Hepatic stellate cell (primary cell): ENCODE measurements around the gene UCN3.

Experiments
- DNase-seq: peaks from one replicate; pipeline ENCODE4 v3.0.0; 2011; ENCODE audit warnings: low spot score

Gene UCN3, protein sequence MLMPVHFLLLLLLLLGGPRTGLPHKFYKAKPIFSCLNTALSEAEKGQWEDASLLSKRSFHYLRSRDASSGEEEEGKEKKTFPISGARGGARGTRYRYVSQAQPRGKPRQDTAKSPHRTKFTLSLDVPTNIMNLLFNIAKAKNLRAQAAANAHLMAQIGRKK

DNA sequence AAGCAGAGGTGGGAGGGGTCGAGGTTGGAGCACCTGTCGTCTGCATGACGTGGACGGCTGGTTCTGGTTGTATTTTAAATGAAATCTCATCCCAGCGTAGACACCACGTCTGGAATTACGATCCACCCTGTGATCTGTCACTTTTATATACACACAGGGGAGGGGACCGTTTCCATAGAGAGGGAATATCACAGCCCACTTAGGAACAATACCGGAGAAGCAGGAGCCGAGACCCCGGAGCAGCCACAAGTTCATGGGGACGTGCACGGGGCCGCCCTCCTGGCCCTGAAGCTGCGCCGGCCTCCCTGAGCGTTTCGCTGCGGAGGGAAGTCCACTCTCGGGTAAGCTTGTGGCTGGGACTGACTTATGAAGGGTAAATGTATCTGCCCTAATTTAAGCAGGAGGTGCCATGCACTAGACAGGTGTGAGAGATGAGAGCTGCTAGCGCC lies at the start of gene UCN3:
Gene UCN3 (plus strand): TSS at position 77 of the 449 bp plus-strand sequence. CDS start 8,755 bp downstream, outside the sequence.
- DNase-seq, result no peak

- DNase-seq, result peak; percentile 75
Observed at GRCh38 chr10:5317547-5318107, 47.1 kb upstream of the UCN3 start.

GRCh38 chr10:5318148-5318547 lies 46.6 kb upstream of the UCN3 start:
- no peak for DNase-seq

DNA sequence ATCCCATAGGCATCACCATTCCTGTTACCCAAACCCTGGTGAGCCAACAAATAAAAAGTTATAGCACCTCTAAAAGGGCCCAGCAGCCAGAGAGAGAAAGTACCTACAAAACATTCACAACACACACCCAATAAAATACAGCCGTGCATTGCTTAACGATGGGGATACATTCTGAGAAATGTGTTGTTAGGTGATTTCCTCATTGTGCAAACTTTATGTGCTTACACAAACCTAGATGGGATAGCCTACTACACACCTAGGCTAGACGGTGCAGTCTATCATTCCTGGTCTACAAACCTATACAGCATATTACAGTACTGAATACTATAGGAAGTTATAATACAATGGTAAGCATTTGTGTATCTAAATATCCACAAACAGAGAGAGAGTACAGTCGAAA lies 44.9 kb upstream of the UCN3 start:
- no peak for DNase-seq

- no peak for DNase-seq
Observed at GRCh38 chr10:5321273-5321672, 43.5 kb upstream of the UCN3 start.

- DNase-seq, result no peak
Observed at GRCh38 chr10:5323446-5323845, 41.3 kb upstream of the UCN3 start.

DNA sequence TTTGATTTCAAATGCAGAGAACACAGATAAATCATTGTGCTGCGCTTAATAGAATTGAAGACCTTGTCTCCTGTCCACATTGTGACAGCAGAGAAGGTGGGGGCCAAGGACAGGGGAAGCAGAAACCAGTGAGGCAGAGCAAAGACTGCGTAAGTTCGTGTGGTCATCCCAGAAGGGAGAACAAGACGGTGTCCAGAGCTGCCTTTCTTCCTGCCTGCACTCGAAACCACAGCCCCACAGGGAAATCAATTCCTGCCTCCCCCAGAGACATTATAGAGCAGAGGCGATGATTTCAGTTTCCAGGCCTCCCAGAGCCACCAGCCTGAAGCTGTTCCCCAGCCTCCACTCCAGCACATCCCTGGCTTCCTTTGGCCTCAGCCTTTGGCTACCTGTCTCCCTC lies 39.7 kb upstream of the UCN3 start:
- DNase-seq, result no peak

GRCh38 chr10:5334196-5334880 lies 30.4 kb upstream of the UCN3 start:
- no peak for DNase-seq

- DNase-seq, result no peak
Observed at GRCh38 chr10:5338010-5338409, 26.8 kb upstream of the UCN3 start.

GRCh38 chr10:5343092-5343491 lies 21.7 kb upstream of the UCN3 start:
- no peak for DNase-seq

DNA sequence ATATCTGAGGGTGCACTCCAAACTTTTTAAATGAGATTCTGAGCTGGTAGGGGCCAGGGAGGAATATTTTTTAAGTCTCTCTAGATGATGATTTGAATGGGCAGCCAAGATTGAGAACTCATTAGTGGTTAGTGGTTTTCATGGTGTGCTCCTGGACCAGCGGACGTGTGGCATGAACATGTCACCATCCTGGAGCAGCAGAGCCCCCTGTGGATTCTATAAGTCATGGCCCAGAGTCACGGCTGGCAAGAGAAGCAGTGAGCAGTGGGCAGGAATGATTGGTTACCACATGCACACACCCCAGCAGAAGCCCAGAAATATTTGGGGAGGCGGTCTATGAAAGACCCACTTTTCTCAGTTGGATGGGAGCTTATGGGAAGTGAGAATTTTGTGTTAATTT lies 21.2 kb upstream of the UCN3 start:
- no peak for DNase-seq

DNA sequence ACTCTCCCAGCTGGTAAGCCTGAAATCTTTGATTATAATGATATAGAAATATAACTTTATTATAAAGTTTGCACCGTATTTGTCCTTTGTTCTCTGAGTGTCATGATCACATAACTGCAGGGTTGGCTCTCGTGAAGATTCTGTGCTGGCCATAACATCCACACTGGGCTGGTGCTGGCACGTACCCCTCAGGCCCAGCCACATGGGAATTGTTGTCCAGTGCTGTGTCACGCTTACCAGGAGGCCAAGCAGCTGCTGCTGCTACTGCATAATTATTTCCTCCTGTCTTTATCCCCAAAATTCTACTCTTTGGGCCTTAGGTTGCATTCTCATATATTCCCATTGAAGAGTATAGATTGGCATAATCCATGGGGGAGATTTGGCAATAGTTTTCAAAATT lies 20.8 kb upstream of the UCN3 start:
- DNase-seq, result no peak

DNA sequence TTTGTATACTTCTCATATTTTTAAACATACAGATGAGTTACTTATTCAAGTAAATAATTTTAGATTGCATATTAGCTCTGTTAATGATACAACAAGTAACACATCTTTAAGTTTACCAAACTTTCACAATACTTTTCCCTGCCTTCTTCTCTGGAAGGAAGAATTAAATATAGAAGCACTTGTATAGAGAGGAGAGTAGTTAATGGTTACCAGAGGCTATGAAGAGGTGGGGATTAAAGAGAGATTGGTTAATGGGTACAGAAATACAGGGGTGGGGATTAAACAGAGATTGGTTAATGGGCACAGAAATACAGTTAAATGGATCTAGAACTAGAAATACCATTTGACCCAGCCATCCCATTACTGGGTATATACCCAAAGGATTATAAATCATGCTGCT lies 20.0 kb upstream of the UCN3 start:
- no peak for DNase-seq

GRCh38 chr10:5346881-5347280 lies 17.9 kb upstream of the UCN3 start:
- DNase-seq, result no peak

GRCh38 chr10:5349362-5349761 lies 15.4 kb upstream of the UCN3 start:
- no peak for DNase-seq

GRCh38 chr10:5354068-5354467 lies 10.7 kb upstream of the UCN3 start:
- no peak for DNase-seq

DNA sequence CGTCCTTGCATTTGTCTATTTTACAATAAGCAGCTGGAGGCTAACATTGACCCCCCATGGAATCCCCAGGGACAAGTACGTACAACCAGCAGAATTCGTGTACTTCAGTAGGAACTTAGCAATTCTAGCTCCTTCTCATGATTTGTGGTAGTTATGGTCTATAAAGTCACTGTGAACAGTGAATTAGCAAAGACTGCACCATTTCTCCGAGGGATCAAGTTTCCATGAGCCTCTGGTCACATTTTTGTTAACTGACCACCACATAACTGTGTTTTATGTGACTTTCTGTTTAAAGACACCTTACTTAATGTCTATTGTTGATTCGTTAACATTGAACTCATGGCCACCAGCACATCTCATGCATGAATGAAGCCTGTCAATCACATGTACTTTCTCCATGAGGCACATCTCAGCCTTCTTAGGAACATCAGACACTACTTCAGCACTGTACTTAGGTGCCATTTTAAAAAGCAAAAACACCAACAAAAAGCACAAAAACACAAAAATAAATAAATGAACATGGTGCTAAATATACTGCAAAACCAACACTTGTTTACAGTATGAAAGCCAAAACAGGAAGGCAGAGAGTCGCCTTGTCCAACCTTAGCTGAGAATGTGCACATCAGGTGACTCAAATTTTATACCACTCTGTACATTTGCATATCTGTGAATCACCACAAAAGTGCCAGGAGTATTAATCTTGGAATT lies 9.0 kb upstream of the UCN3 start:
- DNase-seq, result no peak

DNA sequence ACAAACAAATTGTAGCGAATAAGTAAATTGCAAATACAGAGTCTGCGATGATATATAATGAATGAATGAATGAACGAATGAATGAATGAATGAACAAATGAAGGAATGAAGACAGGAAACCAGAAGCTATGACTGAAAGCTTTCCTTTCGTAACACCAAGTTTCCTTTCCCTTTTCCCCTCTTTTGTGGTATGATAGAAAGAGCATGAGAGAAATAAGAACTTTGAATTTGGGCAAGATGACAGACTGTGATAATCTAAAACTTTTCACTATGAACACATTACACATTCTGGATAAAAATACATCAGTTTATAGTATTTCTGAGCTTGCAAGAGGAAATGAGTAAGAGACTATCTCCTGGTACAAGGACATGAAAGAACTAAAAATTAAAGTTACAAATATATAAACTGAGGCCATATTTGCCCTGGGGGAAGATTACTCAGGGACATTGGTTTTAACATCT lies 8.4 kb upstream of the UCN3 start:
- no peak for DNase-seq

GRCh38 chr10:5360318-5360915 lies 4.3 kb upstream of the UCN3 start:
- no peak for DNase-seq

- DNase-seq, result no peak
Observed at GRCh38 chr10:5361966-5362365, 2.8 kb upstream of the UCN3 start.

DNA sequence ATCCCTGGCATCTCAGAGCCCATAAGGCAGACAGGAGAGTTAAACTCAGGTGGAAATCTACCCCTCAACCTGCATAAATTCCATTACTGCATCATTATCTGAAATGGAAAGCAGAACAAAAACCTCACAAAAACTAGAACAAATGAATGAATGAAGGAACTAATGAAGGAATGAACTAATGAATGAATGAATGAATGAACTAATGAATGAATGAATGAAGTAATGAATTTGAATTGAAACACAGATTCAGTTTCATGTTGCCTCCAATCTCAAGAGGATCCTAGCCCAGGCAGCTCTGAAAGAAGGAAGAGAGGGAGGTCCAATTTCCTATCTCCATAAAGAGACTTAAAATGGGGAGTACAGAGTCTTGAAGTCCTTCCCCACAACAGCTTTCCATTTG lies 1.9 kb upstream of the UCN3 start:
- DNase-seq, result no peak

DNA sequence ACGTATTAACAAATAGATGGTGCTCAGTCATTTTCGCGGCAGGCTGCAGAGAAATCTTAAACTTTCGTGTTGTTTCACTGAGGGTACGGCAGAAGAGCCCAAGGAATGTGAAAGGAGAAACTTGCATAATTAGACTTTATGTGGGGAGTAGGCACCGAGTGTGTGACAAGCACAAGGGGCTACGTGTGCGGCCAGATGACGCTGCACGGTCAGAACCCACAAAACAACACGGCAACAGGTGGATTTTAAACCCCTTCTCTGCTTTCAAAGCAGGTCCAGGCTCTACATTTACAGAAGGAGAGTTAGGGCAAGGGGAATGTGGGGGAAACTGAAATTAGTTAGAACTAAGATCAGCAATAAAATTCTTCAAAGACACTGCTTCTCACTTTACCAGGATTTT lies 392 bp upstream of the UCN3 start:
- DNase-seq, result no peak

- DNase-seq, result no peak
Observed at GRCh38 chr10:5365928-5366327, 1.2 kb downstream of the UCN3 start.
